ENCODE results near the gene GNAQ.

The GNAQ gene

DNA sequence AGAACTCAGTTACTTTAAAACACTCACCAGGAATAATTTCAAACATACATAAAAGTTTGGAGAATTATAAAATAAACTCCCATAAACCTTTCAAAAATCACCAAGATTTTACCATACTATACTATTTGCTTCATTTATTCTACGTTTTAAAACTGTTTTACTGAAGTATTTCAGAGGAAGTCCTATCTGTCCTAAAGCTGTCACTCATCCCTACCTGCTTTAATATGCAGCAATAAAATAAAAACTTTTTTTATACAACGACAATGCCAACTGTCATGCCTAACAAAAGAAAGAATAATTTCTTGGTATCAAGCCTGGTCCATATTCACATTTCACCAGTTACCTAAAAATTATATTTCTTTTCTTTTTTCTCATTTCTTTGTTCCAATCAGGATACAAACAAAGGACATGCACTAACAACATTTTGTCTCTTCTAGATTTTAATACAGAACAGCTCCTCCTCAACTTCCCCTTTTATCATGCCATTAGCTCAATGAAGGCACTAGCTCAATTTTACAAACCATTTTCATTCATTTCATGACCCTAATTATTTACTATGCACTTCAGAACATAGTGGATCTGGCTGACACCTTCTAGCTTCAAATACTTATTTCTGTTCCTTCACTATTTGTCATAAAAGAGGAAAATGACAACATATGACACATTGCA, 135.2 kb downstream of the GNAQ start:
- Histone ChIP-seq H4K91ac (ENCODE audit: low read depth, low read length) (no peak overlapping the region), H3K4ac (ENCODE audit: low read depth, low read length) (no peak overlapping the region), H3K79me1 (ENCODE audit: low read length) (no peaks in the 10 kb centered on the region), H3K79me2 (ENCODE audit: control insufficient read depth, insufficient read depth, low read length, poor library complexity) (no peaks in the 10 kb centered on the region), H2AK5ac (ENCODE audit: low read length) (no peak overlapping the region), H2BK5ac (ENCODE audit: low read depth, low read length, poor library complexity) (no peak overlapping the region), H4K8ac (ENCODE audit: low read depth, low read length) (no peak overlapping the region), H3K14ac (ENCODE audit: low read length) (no peak overlapping the region), H2BK120ac (ENCODE audit: insufficient read depth, low read length, poor library complexity) (no peak overlapping the region), H3K9me3 (ENCODE audit: insufficient read depth, low read depth, low read length) (no peaks in the 10 kb centered on the region), H3K27ac (ENCODE audit: low read depth, low read length) (no peak overlapping the region), H3K23ac (ENCODE audit: low read length) (no peak overlapping the region), H2AFZ (ENCODE audit: insufficient read depth, low read length, poor library complexity) (no peak overlapping the region), H2BK12ac (ENCODE audit: low read length) (no peak overlapping the region), H3K36me3 (ENCODE audit: control insufficient read depth in 1 of 2, insufficient read depth in 2 of 2, low read length in 2 of 2) (peaks cover 0 to 1% of the 10 kb centered on the region in 2 experiments), H4K12ac (ENCODE audit: low read depth, low read length) (no peak overlapping the region), H3K18ac (ENCODE audit: low read length) (no peak overlapping the region), H3K27me3 (ENCODE audit: insufficient read depth, low read length) (no peaks in the 10 kb centered on the region), H3K9ac (ENCODE audit: low read length) (no peak overlapping the region), H3K4me2 (ENCODE audit: low read length) (no peak overlapping the region), H3K4me3 (ENCODE audit: low read depth, low read length) (no peak overlapping the region), H3K4me1 (ENCODE audit: control insufficient read depth in 1 of 2, insufficient read depth in 2 of 2, low read length in 2 of 2) (peaks cover 0 to 10% of the 10 kb centered on the region in 2 experiments)
- no peak for DNase-seq
- no CpG with 5 or more reads among the region's 2 CpGs for WGBS (ENCODE audit: extremely low coverage, insufficient coverage, insufficient read length)

- Histone ChIP-seq H3K27ac (ENCODE audit: low read depth, low read length) (no peak overlapping the region), H2BK120ac (ENCODE audit: insufficient read depth, low read length, poor library complexity) (no peak overlapping the region), H2AK5ac (ENCODE audit: low read length) (no peak overlapping the region), H3K79me1 (ENCODE audit: low read length) (no peaks in the 10 kb centered on the region), H2AFZ (ENCODE audit: insufficient read depth, low read length, poor library complexity) (no peak overlapping the region), H3K36me3 (ENCODE audit: control insufficient read depth in 1 of 2, insufficient read depth in 2 of 2, low read length in 2 of 2) (no peaks in the 10 kb centered on the region), H3K4me3 (ENCODE audit: low read depth, low read length) (no peak overlapping the region), H3K4me2 (ENCODE audit: low read length) (no peak overlapping the region), H3K27me3 (ENCODE audit: insufficient read depth, low read length) (no peaks in the 10 kb centered on the region), H3K18ac (ENCODE audit: low read length) (no peak overlapping the region), H4K8ac (ENCODE audit: low read depth, low read length) (no peak overlapping the region), H3K23ac (ENCODE audit: low read length) (no peak overlapping the region), H3K79me2 (ENCODE audit: control insufficient read depth, insufficient read depth, low read length, poor library complexity) (no peaks in the 10 kb centered on the region), H2BK12ac (ENCODE audit: low read length) (no peak overlapping the region), H4K12ac (ENCODE audit: low read depth, low read length) (no peak overlapping the region), H4K91ac (ENCODE audit: low read depth, low read length) (no peak overlapping the region), H2BK5ac (ENCODE audit: low read depth, low read length, poor library complexity) (no peak overlapping the region), H3K4me1 (ENCODE audit: control insufficient read depth in 1 of 2, insufficient read depth in 2 of 2, low read length in 2 of 2) (peaks cover 0 to 7% of the 10 kb centered on the region in 2 experiments), H3K9me3 (ENCODE audit: insufficient read depth, low read depth, low read length) (no peaks in the 10 kb centered on the region), H3K4ac (ENCODE audit: low read depth, low read length) (no peak overlapping the region), H3K14ac (ENCODE audit: low read length) (no peak overlapping the region), H3K9ac (ENCODE audit: low read length) (no peak overlapping the region)
- no peak for DNase-seq
- WGBS (ENCODE audit: extremely low coverage, insufficient coverage, insufficient read length), result no CpG with 5 or more reads among the region's 3 CpGs
These were observed 137.9 kb downstream of the GNAQ start for GRCh38 chr9:77893706-77894105.

GRCh38 chr9:77892955-77893514, 138.6 kb downstream of the GNAQ start:
- no peak overlapping the region for H3K4me3 ChIP-seq (ENCODE audit: low read depth, low read length)
- H3K9ac ChIP-seq (ENCODE audit: low read length), result no peak overlapping the region
- no peak overlapping the region for H4K91ac ChIP-seq (ENCODE audit: low read depth, low read length)
- peaks cover 0 to 7% of the 10 kb centered on the region in 2 experiments for H3K4me1 ChIP-seq (ENCODE audit: control insufficient read depth in 1 of 2, insufficient read depth in 2 of 2, low read length in 2 of 2)
- H3K14ac ChIP-seq (ENCODE audit: low read length), result no peak overlapping the region
- no peak overlapping the region for H3K18ac ChIP-seq (ENCODE audit: low read length)
- no peaks in the 10 kb centered on the region for H3K9me3 ChIP-seq (ENCODE audit: insufficient read depth, low read depth, low read length)
- H4K8ac ChIP-seq (ENCODE audit: low read depth, low read length), result no peak overlapping the region
- H4K12ac ChIP-seq (ENCODE audit: low read depth, low read length), result no peak overlapping the region
- no peak overlapping the region for H3K27ac ChIP-seq (ENCODE audit: low read depth, low read length)
- H3K4ac ChIP-seq (ENCODE audit: low read depth, low read length), result no peak overlapping the region
- no peak overlapping the region for H2AFZ ChIP-seq (ENCODE audit: insufficient read depth, low read length, poor library complexity)
- no CpG with 5 or more reads among the region's 3 CpGs for WGBS (ENCODE audit: extremely low coverage, insufficient coverage, insufficient read length)
- H2BK120ac ChIP-seq (ENCODE audit: insufficient read depth, low read length, poor library complexity), result no peak overlapping the region
- H3K27me3 ChIP-seq (ENCODE audit: insufficient read depth, low read length), result no peaks in the 10 kb centered on the region
- H3K79me2 ChIP-seq (ENCODE audit: control insufficient read depth, insufficient read depth, low read length, poor library complexity), result no peaks in the 10 kb centered on the region
- no peak overlapping the region for H2BK12ac ChIP-seq (ENCODE audit: low read length)
- no peak overlapping the region for H2AK5ac ChIP-seq (ENCODE audit: low read length)
- no peak overlapping the region for H2BK5ac ChIP-seq (ENCODE audit: low read depth, low read length, poor library complexity)
- H3K23ac ChIP-seq (ENCODE audit: low read length), result no peak overlapping the region
- no peak overlapping the region for H3K4me2 ChIP-seq (ENCODE audit: low read length)
- H3K36me3 ChIP-seq (ENCODE audit: control insufficient read depth in 1 of 2, insufficient read depth in 2 of 2, low read length in 2 of 2), result no peaks in the 10 kb centered on the region
- H3K79me1 ChIP-seq (ENCODE audit: low read length), result no peaks in the 10 kb centered on the region
- DNase-seq, result no peak

- H4K8ac ChIP-seq (ENCODE audit: low read depth, low read length), result no peak overlapping the region
- H3K4me2 ChIP-seq (ENCODE audit: low read length), result no peak overlapping the region
- H4K91ac ChIP-seq (ENCODE audit: low read depth, low read length), result no peak overlapping the region
- no peak overlapping the region for H2BK12ac ChIP-seq (ENCODE audit: low read length)
- peaks cover 0 to 7% of the 10 kb centered on the region in 2 experiments for H3K4me1 ChIP-seq (ENCODE audit: control insufficient read depth in 1 of 2, insufficient read depth in 2 of 2, low read length in 2 of 2)
- H3K9me3 ChIP-seq (ENCODE audit: insufficient read depth, low read depth, low read length), result no peaks in the 10 kb centered on the region
- H2BK120ac ChIP-seq (ENCODE audit: insufficient read depth, low read length, poor library complexity), result no peak overlapping the region
- no CpG with 5 or more reads among the region's 1 CpG for WGBS (ENCODE audit: extremely low coverage, insufficient coverage, insufficient read length)
- H3K18ac ChIP-seq (ENCODE audit: low read length), result peak overlapping the region; percentile 16
- no peak overlapping the region for H3K4me3 ChIP-seq (ENCODE audit: low read depth, low read length)
- H3K14ac ChIP-seq (ENCODE audit: low read length), result no peak overlapping the region
- H2BK5ac ChIP-seq (ENCODE audit: low read depth, low read length, poor library complexity), result no peak overlapping the region
- H3K79me1 ChIP-seq (ENCODE audit: low read length), result no peaks in the 10 kb centered on the region
- H4K12ac ChIP-seq (ENCODE audit: low read depth, low read length), result no peak overlapping the region
- no peak overlapping the region for H3K9ac ChIP-seq (ENCODE audit: low read length)
- no peak overlapping the region for H2AK5ac ChIP-seq (ENCODE audit: low read length)
- no peak overlapping the region for H3K4ac ChIP-seq (ENCODE audit: low read depth, low read length)
- no peak overlapping the region for H3K23ac ChIP-seq (ENCODE audit: low read length)
- no peak for DNase-seq
- H3K27me3 ChIP-seq (ENCODE audit: insufficient read depth, low read length), result no peaks in the 10 kb centered on the region
- H3K36me3 ChIP-seq (ENCODE audit: control insufficient read depth in 1 of 2, insufficient read depth in 2 of 2, low read length in 2 of 2), result no peaks in the 10 kb centered on the region
- no peak overlapping the region for H3K27ac ChIP-seq (ENCODE audit: low read depth, low read length)
- no peaks in the 10 kb centered on the region for H3K79me2 ChIP-seq (ENCODE audit: control insufficient read depth, insufficient read depth, low read length, poor library complexity)
- no peak overlapping the region for H2AFZ ChIP-seq (ENCODE audit: insufficient read depth, low read length, poor library complexity)
These were observed 139.4 kb downstream of the GNAQ start for GRCh38 chr9:77892171-77892570.
